ENCODE measurements around the gene DNAH10.

DNA sequence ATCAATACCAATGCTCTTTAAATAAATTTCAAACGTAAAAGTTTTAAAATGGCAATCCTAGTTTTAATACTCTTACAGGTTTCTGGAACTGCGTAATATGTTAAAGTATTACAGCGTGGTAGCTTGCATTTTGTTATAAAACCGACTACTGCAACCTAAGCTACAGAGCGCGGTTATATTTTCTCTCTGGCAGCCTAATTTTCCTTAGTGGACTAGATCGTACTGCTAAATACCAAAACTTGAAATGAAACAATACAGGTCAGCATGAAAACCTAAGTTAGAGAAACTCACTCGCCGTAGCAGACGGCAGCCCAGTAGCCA, 209.3 kb downstream of the DNAH10 start:
- TF ChIP-seq, protein P1, sequence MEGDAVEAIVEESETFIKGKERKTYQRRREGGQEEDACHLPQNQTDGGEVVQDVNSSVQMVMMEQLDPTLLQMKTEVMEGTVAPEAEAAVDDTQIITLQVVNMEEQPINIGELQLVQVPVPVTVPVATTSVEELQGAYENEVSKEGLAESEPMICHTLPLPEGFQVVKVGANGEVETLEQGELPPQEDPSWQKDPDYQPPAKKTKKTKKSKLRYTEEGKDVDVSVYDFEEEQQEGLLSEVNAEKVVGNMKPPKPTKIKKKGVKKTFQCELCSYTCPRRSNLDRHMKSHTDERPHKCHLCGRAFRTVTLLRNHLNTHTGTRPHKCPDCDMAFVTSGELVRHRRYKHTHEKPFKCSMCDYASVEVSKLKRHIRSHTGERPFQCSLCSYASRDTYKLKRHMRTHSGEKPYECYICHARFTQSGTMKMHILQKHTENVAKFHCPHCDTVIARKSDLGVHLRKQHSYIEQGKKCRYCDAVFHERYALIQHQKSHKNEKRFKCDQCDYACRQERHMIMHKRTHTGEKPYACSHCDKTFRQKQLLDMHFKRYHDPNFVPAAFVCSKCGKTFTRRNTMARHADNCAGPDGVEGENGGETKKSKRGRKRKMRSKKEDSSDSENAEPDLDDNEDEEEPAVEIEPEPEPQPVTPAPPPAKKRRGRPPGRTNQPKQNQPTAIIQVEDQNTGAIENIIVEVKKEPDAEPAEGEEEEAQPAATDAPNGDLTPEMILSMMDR (IDR thresholded peaks at IDR 0.05) = no peak
- peak in 1 of 3 donors; percentile 68 for TF ChIP-seq POLR2AphosphoS5 (IDR thresholded peaks at IDR 0.05)
